DND-41 (cell line): ENCODE results near the gene CNDP2.

Source experiments
- ATAC-seq: fragments of 200-7000 bp; cut with Tn5 transposase; 3 replicates; pipeline ENCODE4 v1.9.1; 2021; ENCODE audit warnings: low read depth; ENCODE audit not compliant: insufficient read depth
- DNase-seq: peaks from one replicate; pipeline ENCODE4 v3.0.0-alpha.2; 2020
- H2AFZ ChIP-seq: 2 replicates; pipeline ENCODE4 v1.6.0; 2012; ENCODE audit warnings: low read depth, low read length
- H3K27ac ChIP-seq: 2 replicates; pipeline ENCODE4 v1.5.1; 2012; ENCODE audit warnings: low read length, inconsistent platforms
- H3K27me3 ChIP-seq: fragments of 200-600 bp; sonication (generic); 2 replicates; pipeline ENCODE4 v1.6.0; 2012; ENCODE audit warnings: low read length, mild to moderate bottlenecking, inconsistent platforms; ENCODE audit not compliant: insufficient read depth, poor library complexity
- H3K36me3 ChIP-seq: 2 replicates; pipeline ENCODE4 v1.5.1; 2012; ENCODE audit warnings: low read length, inconsistent platforms; ENCODE audit not compliant: insufficient read depth
- H3K4me1 ChIP-seq: 2 replicates; pipeline ENCODE4 v1.5.1; 2012; ENCODE audit warnings: mild to moderate bottlenecking, low read length; ENCODE audit not compliant: insufficient read depth
- H3K4me2 ChIP-seq: 2 replicates; pipeline ENCODE4 v1.6.0; 2012; ENCODE audit warnings: mild to moderate bottlenecking, moderate library complexity, low read length, inconsistent platforms; ENCODE audit not compliant: insufficient read depth
- H3K4me3 ChIP-seq, 2 experiments: fragments of 200-600 bp in 1 of 2; shearing (Covaris generic) in 1 of 2; 2 replicates each; pipeline ENCODE4 v1.5.1; 2012 to 2016; ENCODE audit warnings: inconsistent platforms in 2 of 2, low read length in 2 of 2, mild to moderate bottlenecking in 2 of 2, low read depth in 1 of 2, moderate library complexity in 1 of 2
- H3K79me2 ChIP-seq: 2 replicates; pipeline ENCODE4 v1.6.0; 2012; ENCODE audit warnings: low read length, inconsistent platforms; ENCODE audit not compliant: insufficient read depth
- H3K9ac ChIP-seq: 2 replicates; pipeline ENCODE4 v1.6.0; 2012; ENCODE audit warnings: low read depth, mild to moderate bottlenecking, inconsistent platforms, low read length, moderate library complexity
- H3K9me3 ChIP-seq: 2 replicates; pipeline ENCODE4 v1.5.1; 2012; ENCODE audit warnings: low read length, moderate library complexity, mild to moderate bottlenecking, inconsistent platforms; ENCODE audit not compliant: insufficient read depth, severe bottlenecking
- H4K20me1 ChIP-seq: 2 replicates; pipeline ENCODE4 v1.6.0; 2012; ENCODE audit warnings: low read length; ENCODE audit not compliant: insufficient read depth
- EZH2 ChIP-seq: IDR thresholded peaks from 3 replicates; pipeline ENCODE4 v1.6.1; 2012; ENCODE audit warnings: borderline replicate concordance, low read depth, mild to moderate bottlenecking, moderate library complexity, low read length, inconsistent platforms; ENCODE audit not compliant: severe bottlenecking
- TF ChIP-seq, protein P1 (sequence below): IDR thresholded peaks from 2 replicates; pipeline ENCODE4 v1.5.1; 2012; ENCODE audit warnings: borderline replicate concordance, low read length, moderate library complexity, mild to moderate bottlenecking; ENCODE audit not compliant: poor library complexity, severe bottlenecking; ENCODE audit errors: extremely low read depth

The CNDP2 gene

DNA sequence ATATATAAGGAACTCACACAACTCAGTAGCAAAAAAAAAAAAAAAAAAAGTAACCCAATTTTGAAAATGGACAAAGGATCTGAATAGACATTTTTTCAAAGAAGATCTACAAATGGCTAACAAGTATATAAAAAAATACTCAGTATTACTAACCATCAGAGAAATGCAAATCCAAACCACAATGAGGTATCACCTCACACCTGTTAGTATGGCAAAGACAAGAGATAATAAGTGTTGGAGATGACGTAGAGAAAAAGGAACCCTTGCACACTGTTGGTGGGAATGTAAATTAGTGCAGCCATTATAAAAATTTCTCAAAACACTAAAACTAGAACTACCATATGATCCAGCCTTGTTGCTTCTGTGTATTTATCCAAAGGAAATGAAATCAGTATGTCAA lies 32.3 kb downstream of the CNDP2 start:
- Histone ChIP-seq H3K9ac (no peak overlapping the region), H3K4me3 (no peak overlapping the region), H4K20me1 (no peaks in the 10 kb centered on the region), H3K27ac (no peak overlapping the region), H3K79me2 (no peaks in the 10 kb centered on the region), H2AFZ (no peak overlapping the region), H3K4me1 (no peaks in the 10 kb centered on the region), H3K4me2 (no peak overlapping the region), H3K27me3 (peaks cover 6% of the 10 kb centered on the region), H3K36me3 (no peaks in the 10 kb centered on the region), H3K9me3 (no peaks in the 10 kb centered on the region)
- ATAC-seq (no peak), DNase-seq (no peak)
- no peak for TF ChIP-seq EZH2
- TF ChIP-seq, protein P1, sequence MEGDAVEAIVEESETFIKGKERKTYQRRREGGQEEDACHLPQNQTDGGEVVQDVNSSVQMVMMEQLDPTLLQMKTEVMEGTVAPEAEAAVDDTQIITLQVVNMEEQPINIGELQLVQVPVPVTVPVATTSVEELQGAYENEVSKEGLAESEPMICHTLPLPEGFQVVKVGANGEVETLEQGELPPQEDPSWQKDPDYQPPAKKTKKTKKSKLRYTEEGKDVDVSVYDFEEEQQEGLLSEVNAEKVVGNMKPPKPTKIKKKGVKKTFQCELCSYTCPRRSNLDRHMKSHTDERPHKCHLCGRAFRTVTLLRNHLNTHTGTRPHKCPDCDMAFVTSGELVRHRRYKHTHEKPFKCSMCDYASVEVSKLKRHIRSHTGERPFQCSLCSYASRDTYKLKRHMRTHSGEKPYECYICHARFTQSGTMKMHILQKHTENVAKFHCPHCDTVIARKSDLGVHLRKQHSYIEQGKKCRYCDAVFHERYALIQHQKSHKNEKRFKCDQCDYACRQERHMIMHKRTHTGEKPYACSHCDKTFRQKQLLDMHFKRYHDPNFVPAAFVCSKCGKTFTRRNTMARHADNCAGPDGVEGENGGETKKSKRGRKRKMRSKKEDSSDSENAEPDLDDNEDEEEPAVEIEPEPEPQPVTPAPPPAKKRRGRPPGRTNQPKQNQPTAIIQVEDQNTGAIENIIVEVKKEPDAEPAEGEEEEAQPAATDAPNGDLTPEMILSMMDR: no peak

DNA sequence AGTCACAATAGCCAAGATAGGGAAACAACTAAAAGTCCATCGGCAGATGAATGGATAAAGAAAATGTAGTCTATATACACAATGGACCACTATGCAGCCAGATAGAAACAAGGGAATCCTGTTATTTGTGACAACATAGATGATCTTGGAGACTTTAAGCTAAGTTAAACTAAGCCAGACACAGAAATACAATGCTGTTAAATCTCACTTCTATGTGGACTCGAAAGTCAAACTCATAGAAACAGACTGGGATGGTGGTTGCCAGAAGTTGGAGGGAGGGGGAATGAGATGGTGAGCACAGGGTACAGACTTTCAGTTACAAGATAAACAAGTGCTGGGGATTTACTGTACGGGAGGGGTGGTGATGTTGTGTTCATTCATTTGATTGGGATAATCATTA lies 32.8 kb downstream of the CNDP2 start:
- Histone ChIP-seq H3K9me3 (no peaks in the 10 kb centered on the region), H3K36me3 (no peaks in the 10 kb centered on the region), H3K4me2 (no peak overlapping the region), H3K27me3 (peaks cover 9% of the 10 kb centered on the region), H3K79me2 (no peaks in the 10 kb centered on the region), H2AFZ (no peak overlapping the region), H4K20me1 (no peaks in the 10 kb centered on the region), H3K9ac (no peak overlapping the region), H3K27ac (no peak overlapping the region), H3K4me3 (no peak overlapping the region), H3K4me1 (no peaks in the 10 kb centered on the region)
- DNase-seq: no peak
- ATAC-seq: no peak
- TF ChIP-seq EZH2: no peak
- TF ChIP-seq, protein P1: no peak

DNA sequence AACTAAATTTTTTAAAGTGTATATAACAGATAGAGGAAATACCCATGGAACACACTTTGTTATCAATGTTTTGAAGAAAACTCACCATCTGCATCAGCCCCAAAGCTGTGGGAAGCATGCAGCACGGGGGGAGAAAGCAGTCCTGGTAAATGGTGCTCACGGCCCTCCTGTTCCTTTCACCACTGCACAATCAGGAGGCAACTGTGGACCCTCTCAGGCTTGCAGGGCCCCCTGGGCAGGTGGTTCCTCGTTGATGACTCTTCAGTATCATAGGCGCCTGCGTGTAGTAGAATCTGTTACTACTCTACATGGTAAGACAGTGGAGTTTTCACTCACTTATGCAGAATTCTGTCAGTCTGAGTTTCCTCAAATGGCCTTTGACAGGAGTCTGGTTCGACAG lies 33.2 kb downstream of the CNDP2 start:
- Histone ChIP-seq H2AFZ (no peak overlapping the region), H3K4me3 (no peak overlapping the region), H4K20me1 (no peaks in the 10 kb centered on the region), H3K79me2 (no peaks in the 10 kb centered on the region), H3K9me3 (no peaks in the 10 kb centered on the region), H3K9ac (no peak overlapping the region), H3K4me2 (no peak overlapping the region), H3K4me1 (no peaks in the 10 kb centered on the region), H3K36me3 (no peaks in the 10 kb centered on the region), H3K27ac (no peak overlapping the region), H3K27me3 (peaks cover 9% of the 10 kb centered on the region)
- TF ChIP-seq EZH2: no peak
- TF ChIP-seq, protein P1: no peak
- DNase-seq: no peak
- no peak for ATAC-seq
